SK-N-SH (cell line): ENCODE measurements around the gene OPN1SW. TPM values are rescaled to one million over a fixed set of nuclear protein-coding genes. Genes with fewer than 3 reads are reported as not detected.

Experiments
- CTCF ChIA-PET: fragments of 300-600, 350-600 bp; formaldehyde crosslinking; extraction: SDS; loops from one replicate; lab custom pipeline; 2021; lab: Yijun Ruan, JAX
- POLR2A ChIA-PET: fragments of 350-600 bp; sonication (Branson Sonifier 250); formaldehyde crosslinking; extraction: SDS; loops from one replicate; lab custom pipeline; 2020; ENCODE audit warnings: antibody characterized with exemption, inconsistent platforms; lab: Yijun Ruan, JAX
- DNase-seq: peaks from one replicate; pipeline ENCODE4 v3.0.0; 2012
- H2AFZ ChIP-seq: fragments of 200-600 bp; sonication (generic); 2 replicates; pipeline ENCODE4 v1.8.1; 2016; ENCODE audit warnings: antibody characterized with exemption, mild to moderate bottlenecking, low read depth
- H3F3A ChIP-seq: fragments of 200-600 bp; sonication (generic); replicated peaks from 2 replicates; pipeline ENCODE3; 2016; ENCODE audit warnings: antibody characterized with exemption, mild to moderate bottlenecking; ENCODE audit not compliant: insufficient read depth
- H3K27ac ChIP-seq, 2 experiments: fragments of 200-500 bp in 1 of 2; fragments of 200-600 bp in 1 of 2; sonication (Bioruptor generic) in 1 of 2; sonication (generic), shearing (Covaris generic) in 1 of 2; 2 replicates each; pipeline versions ENCODE4 v1.5.1 to v1.6.1; 2014 to 2016; ENCODE audit warnings: low read depth in 2 of 2, inconsistent platforms in 1 of 2, low read length in 1 of 2, mild to moderate bottlenecking in 1 of 2, mixed read lengths in 1 of 2
- H3K27me3 ChIP-seq: fragments of 200-600 bp; sonication (generic), shearing (Covaris generic); 2 replicates; pipeline ENCODE4 v1.6.1; 2016; ENCODE audit warnings: mixed run types; ENCODE audit not compliant: insufficient read depth
- H3K36me3 ChIP-seq, 2 experiments: fragments of 200-500 bp in 1 of 2; fragments of 200-600 bp in 1 of 2; sonication (Bioruptor generic) in 1 of 2; sonication (generic) in 1 of 2; replicated peaks in 1 of 2; 2 replicates each; pipeline versions ENCODE3 to v1.5.1; 2014 to 2016; ENCODE audit warnings: low read length in 1 of 2, mild to moderate bottlenecking in 1 of 2; ENCODE audit not compliant: insufficient read depth in 2 of 2, control insufficient read depth in 1 of 2
- H3K4me1 ChIP-seq, 2 experiments: fragments of 200-500 bp in 1 of 2; fragments of 200-600 bp in 1 of 2; sonication (Bioruptor generic) in 1 of 2; sonication (generic), shearing (Covaris generic) in 1 of 2; 2 replicates each; pipeline versions ENCODE4 v1.5.1 to v1.6.1; 2014 to 2016; ENCODE audit warnings: low read depth in 1 of 2, low read length in 1 of 2, mixed run types in 1 of 2; ENCODE audit not compliant: insufficient read depth in 2 of 2, control insufficient read depth in 1 of 2
- H3K4me2 ChIP-seq: fragments of 200-600 bp; sonication (generic), shearing (Covaris generic); 2 replicates; pipeline ENCODE4 v1.6.1; 2017; ENCODE audit warnings: mixed run types
- H3K4me3 ChIP-seq, 2 experiments: fragments of 200-500 bp in 1 of 2; fragments of 200-600 bp in 1 of 2; sonication (Bioruptor generic) in 1 of 2; sonication (generic), shearing (Covaris generic) in 1 of 2; 2 replicates each; pipeline versions ENCODE4 v1.5.1 to v1.8.1; 2014 to 2016; ENCODE audit warnings: low read depth in 2 of 2, inconsistent platforms in 1 of 2, low read length in 1 of 2, mild to moderate bottlenecking in 1 of 2, mixed read lengths in 1 of 2, moderate library complexity in 1 of 2
- H3K79me2 ChIP-seq: fragments of 200-600 bp; sonication (generic); 2 replicates; pipeline ENCODE4 v1.8.1; 2017; ENCODE audit warnings: mild to moderate bottlenecking; ENCODE audit not compliant: insufficient read depth
- H3K9ac ChIP-seq: fragments of 200-600 bp; sonication (generic); 2 replicates; pipeline ENCODE4 v1.6.1; 2017; ENCODE audit warnings: mixed run types
- H3K9me2 ChIP-seq: fragments of 200-600 bp; sonication (generic); 2 replicates; pipeline ENCODE4 v1.6.1; 2017; ENCODE audit warnings: mixed run types
- H3K9me3 ChIP-seq: fragments of 200-600 bp; sonication (generic); 2 replicates; pipeline ENCODE4 v1.6.1; 2017; ENCODE audit warnings: mixed run types, mild to moderate bottlenecking, moderate library complexity
- H4K20me1 ChIP-seq: fragments of 200-600 bp; sonication (generic); 2 replicates; pipeline ENCODE4 v1.6.1; 2017; ENCODE audit warnings: mild to moderate bottlenecking, mixed run types; ENCODE audit not compliant: insufficient read depth
- CHD2 ChIP-seq: fragments of 150-350 bp; IDR thresholded peaks from 2 replicates; pipeline ENCODE4 v1.6.1; 2018; ENCODE audit warnings: low read length; ENCODE audit not compliant: partially characterized antibody
- CTCF ChIP-seq: fragments of 200-600 bp; sonication (generic); IDR thresholded peaks from 2 replicates; pipeline ENCODE4 v1.6.1; 2017; ENCODE audit warnings: antibody characterized with exemption, mild to moderate bottlenecking, moderate library complexity
- ELF1 ChIP-seq: IDR thresholded peaks from 2 replicates; pipeline ENCODE4 v1.4.0; 2012
- EZH2phosphoT487 ChIP-seq: fragments of 200-600 bp; sonication (generic); IDR thresholded peaks from 2 replicates; pipeline ENCODE4 v1.6.1; 2017; ENCODE audit warnings: low read depth, mixed run types, mild to moderate bottlenecking, antibody characterized with exemption, moderate library complexity, borderline replicate concordance
- IRF3 ChIP-seq: fragments of 150-350 bp; IDR thresholded peaks from 2 replicates; pipeline ENCODE4 v1.6.1; 2016; ENCODE audit warnings: mild to moderate bottlenecking, low read depth, low read length
- POLR2AphosphoS5 ChIP-seq: IDR thresholded peaks from 2 replicates; pipeline ENCODE4 v1.6.1; 2012; ENCODE audit warnings: low read depth, low read length
- RCOR1 ChIP-seq: fragments of 150-350 bp; IDR thresholded peaks from 2 replicates; pipeline ENCODE4 v1.6.1; 2017; ENCODE audit warnings: antibody characterized with exemption, low read length
- SIN3A ChIP-seq: IDR thresholded peaks from 2 replicates; pipeline ENCODE4 v1.6.1; 2012; ENCODE audit warnings: low read depth, mild to moderate bottlenecking, low read length, moderate library complexity, borderline replicate concordance
- SMC3 ChIP-seq: IDR thresholded peaks from 2 replicates; pipeline ENCODE4 v1.6.1; 2012; ENCODE audit warnings: low read depth, low read length, improper control_type of control experiment
- TCF12 ChIP-seq: IDR thresholded peaks from 2 replicates; pipeline ENCODE4 v1.4.0; 2012
- USF1 ChIP-seq: IDR thresholded peaks from 2 replicates; pipeline ENCODE4 v1.4.0; 2012; ENCODE audit warnings: low read depth, borderline replicate concordance
- WGBS: methylation state at CpG from one replicate; pipeline ENCODE4 v1.1.6; 2017; ENCODE audit warnings: low lambda C conversion rate; 5-methylcytosine and 5-hydroxymethylcytosine counted together
- polyA plus RNA-seq, 3 experiments: library from polyadenylated mRNA; depleted of rRNA; stranded (reverse); fragments of >200 nt; gene quantifications; 2 replicates each; pipeline ENCODE4 v1.2.3, GENCODE V29; 2012

Gene OPN1SW
- polyA plus RNA-seq, 1 of the 3 experiments (the other 2 are of a cell fraction), result 0.05 TPM

- TF ChIP-seq TCF12 (no peak), RCOR1 (no peak), POLR2AphosphoS5 (no peak), CHD2 (no peak), EZH2phosphoT487 (no peak), SIN3A (no peak), CTCF (no peak), IRF3 (no peak), SMC3 (no peak), USF1 (no peak)
These were observed 37.0 kb upstream of the OPN1SW start (continued) for GRCh38 chr7:128812514-128813168.

- TF ChIP-seq ELF1, result no peak
- no peaks in the 10 kb centered on the region for H3F3A ChIP-seq
- no peak for DNase-seq
- no peaks in the 10 kb centered on the region for H4K20me1 ChIP-seq
- H3K9me2 ChIP-seq, result no peaks in the 10 kb centered on the region
- ChIA-PET CTCF (interaction anchor here (0.7 to 1.5 kb wide), 3 partner anchors 10 to 52 kb away, joined by 3 read pairs; no protein-coding TSS in a partner anchor), POLR2A (interaction anchor here (1.0 to 1.4 kb wide), 5 partner anchors 8 to 15 kb away, joined by 3 to 5 read pairs (median 3); no protein-coding TSS in a partner anchor)
- 90% methylated on average over 10 of the region's 11 CpGs for WGBS
- no peaks in the 10 kb centered on the region for H3K27me3 ChIP-seq
- no peak overlapping the region for H2AFZ ChIP-seq
- H3K79me2 ChIP-seq, result no peaks in the 10 kb centered on the region
- no peak overlapping the region for H3K9ac ChIP-seq
- no peaks in the 10 kb centered on the region for H3K9me3 ChIP-seq
- H3K4me2 ChIP-seq, result no peak overlapping the region
- H3K36me3 ChIP-seq, result peaks cover 18 to 24% of the 10 kb centered on the region in 2 experiments
- peaks cover 7 to 13% of the 10 kb centered on the region in 2 experiments; a peak in 2 of 4 replicates for H3K4me1 ChIP-seq
- no peak overlapping the region for H3K4me3 ChIP-seq
- H3K27ac ChIP-seq, result no peak overlapping the region
These were observed 36.2 kb upstream of the OPN1SW start for GRCh38 chr7:128811631-128812430.
